ENCODE measurements around the gene SHB.

- TF ChIP-seq CTCF (IDR thresholded peaks at IDR 0.05) = no peak
- TF ChIP-seq EZH2phosphoT487 (IDR thresholded peaks at IDR 0.05) = no peak
Measured at GRCh38 chr9:37946041-37946440, 123.0 kb downstream of the SHB start.
